OCI-LY3 (cell line): Measurements from ENCODE around the gene SPATA32.

Experiments
- CTCF ChIP-seq: fragments of 200-600, 300-600 bp; sonication (generic); IDR thresholded peaks from 2 replicates; pipeline ENCODE4 v1.5.1; 2014; ENCODE audit warnings: antibody characterized with exemption, low read length, low read depth
- EZH2phosphoT487 ChIP-seq: fragments of 200-600 bp; shearing (Covaris generic); IDR thresholded peaks from 2 replicates; pipeline ENCODE4 v1.6.1; 2018; ENCODE audit warnings: antibody characterized with exemption, mixed run types, low read depth

- no peak for TF ChIP-seq CTCF
- TF ChIP-seq EZH2phosphoT487, result no peak
Measured at GRCh38 chr17:45301674-45302073, 39.8 kb upstream of the SPATA32 start.
